Ishikawa (cell line): ENCODE measurements around the gene FBXO36.

Experiments used
- CEBPB ChIP-seq: IDR thresholded peaks from 2 replicates; pipeline ENCODE4 v1.6.1; 2012
- CREB1 ChIP-seq: IDR thresholded peaks from 2 replicates; pipeline ENCODE4 v1.6.1; 2012; ENCODE audit warnings: low read depth
- EGR1 ChIP-seq: IDR thresholded peaks from 2 replicates; pipeline ENCODE4 v1.6.1; 2012
- EP300 ChIP-seq: IDR thresholded peaks from 2 replicates; pipeline ENCODE4 v1.6.1; 2012; ENCODE audit warnings: borderline replicate concordance
- FOXM1 ChIP-seq: IDR thresholded peaks from 2 replicates; pipeline ENCODE4 v1.6.1; 2012; ENCODE audit warnings: low read depth, borderline replicate concordance
- NFIC ChIP-seq: IDR thresholded peaks from 2 replicates; pipeline ENCODE4 v1.6.1; 2012
- RAD21 ChIP-seq: IDR thresholded peaks from 2 replicates; pipeline ENCODE4 v1.6.1; 2012; ENCODE audit warnings: low read depth
- TAF1 ChIP-seq: IDR thresholded peaks from 2 replicates; pipeline ENCODE4 v1.6.1; 2012; ENCODE audit warnings: low read depth, mild to moderate bottlenecking
- TCF12 ChIP-seq: IDR thresholded peaks from 2 replicates; pipeline ENCODE4 v1.6.1; 2012; ENCODE audit warnings: low read depth
- TEAD4 ChIP-seq: IDR thresholded peaks from 2 replicates; pipeline ENCODE4 v1.6.1; 2012
- YY1 ChIP-seq: IDR thresholded peaks from 2 replicates; pipeline ENCODE4 v1.6.1; 2012; ENCODE audit warnings: low read depth
- ZBTB7A ChIP-seq: IDR thresholded peaks from 2 replicates; pipeline ENCODE4 v1.6.1; 2012; ENCODE audit warnings: low read depth
- TF ChIP-seq, protein P1 (sequence below): IDR thresholded peaks from 2 replicates; pipeline ENCODE4 v1.6.1; 2012; ENCODE audit warnings: low read depth, mild to moderate bottlenecking
- TF ChIP-seq, protein P2 (sequence below): IDR thresholded peaks from 2 replicates; pipeline ENCODE4 v1.6.1; 2012
- TF ChIP-seq, protein P3 (sequence below): IDR thresholded peaks from 2 replicates; pipeline ENCODE4 v1.6.1; 2012

FBXO36 gene

DNA sequence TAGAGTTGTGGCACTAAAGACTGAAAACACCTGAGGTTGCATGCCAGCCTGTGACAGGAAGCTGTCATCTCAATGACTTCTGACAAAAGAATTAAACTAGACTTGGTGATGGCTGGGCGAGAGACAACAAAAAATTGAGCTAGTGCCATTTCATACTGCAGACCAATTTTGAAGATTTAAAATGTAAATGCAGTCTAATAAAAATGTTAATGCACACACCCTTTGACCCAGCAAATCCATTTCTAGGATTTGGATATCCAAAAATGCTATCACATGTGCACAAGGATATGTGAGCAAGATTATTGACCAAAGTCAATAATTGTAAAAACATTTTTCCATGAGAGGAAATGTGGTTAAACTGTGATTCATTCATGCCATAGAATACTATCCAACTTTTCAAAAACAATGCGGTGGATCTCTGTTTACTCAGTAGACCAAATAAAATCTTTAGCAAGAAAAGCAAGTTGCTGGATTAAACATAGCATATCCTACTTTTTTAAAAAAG lies 5.6 kb downstream of the FBXO36 start:
- TF ChIP-seq FOXM1 (no peak), NFIC (no peak), ZBTB7A (no peak), CREB1 (no peak), YY1 (no peak), TAF1 (no peak), RAD21 (no peak), TCF12 (no peak), EP300 (no peak), EGR1 (no peak), TEAD4 (no peak), CEBPB (no peak)
- TF ChIP-seq, protein P1, sequence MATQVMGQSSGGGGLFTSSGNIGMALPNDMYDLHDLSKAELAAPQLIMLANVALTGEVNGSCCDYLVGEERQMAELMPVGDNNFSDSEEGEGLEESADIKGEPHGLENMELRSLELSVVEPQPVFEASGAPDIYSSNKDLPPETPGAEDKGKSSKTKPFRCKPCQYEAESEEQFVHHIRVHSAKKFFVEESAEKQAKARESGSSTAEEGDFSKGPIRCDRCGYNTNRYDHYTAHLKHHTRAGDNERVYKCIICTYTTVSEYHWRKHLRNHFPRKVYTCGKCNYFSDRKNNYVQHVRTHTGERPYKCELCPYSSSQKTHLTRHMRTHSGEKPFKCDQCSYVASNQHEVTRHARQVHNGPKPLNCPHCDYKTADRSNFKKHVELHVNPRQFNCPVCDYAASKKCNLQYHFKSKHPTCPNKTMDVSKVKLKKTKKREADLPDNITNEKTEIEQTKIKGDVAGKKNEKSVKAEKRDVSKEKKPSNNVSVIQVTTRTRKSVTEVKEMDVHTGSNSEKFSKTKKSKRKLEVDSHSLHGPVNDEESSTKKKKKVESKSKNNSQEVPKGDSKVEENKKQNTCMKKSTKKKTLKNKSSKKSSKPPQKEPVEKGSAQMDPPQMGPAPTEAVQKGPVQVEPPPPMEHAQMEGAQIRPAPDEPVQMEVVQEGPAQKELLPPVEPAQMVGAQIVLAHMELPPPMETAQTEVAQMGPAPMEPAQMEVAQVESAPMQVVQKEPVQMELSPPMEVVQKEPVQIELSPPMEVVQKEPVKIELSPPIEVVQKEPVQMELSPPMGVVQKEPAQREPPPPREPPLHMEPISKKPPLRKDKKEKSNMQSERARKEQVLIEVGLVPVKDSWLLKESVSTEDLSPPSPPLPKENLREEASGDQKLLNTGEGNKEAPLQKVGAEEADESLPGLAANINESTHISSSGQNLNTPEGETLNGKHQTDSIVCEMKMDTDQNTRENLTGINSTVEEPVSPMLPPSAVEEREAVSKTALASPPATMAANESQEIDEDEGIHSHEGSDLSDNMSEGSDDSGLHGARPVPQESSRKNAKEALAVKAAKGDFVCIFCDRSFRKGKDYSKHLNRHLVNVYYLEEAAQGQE = no peak
- TF ChIP-seq, protein P2, sequence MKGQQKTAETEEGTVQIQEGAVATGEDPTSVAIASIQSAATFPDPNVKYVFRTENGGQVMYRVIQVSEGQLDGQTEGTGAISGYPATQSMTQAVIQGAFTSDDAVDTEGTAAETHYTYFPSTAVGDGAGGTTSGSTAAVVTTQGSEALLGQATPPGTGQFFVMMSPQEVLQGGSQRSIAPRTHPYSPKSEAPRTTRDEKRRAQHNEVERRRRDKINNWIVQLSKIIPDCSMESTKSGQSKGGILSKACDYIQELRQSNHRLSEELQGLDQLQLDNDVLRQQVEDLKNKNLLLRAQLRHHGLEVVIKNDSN = no peak
- TF ChIP-seq, protein P3, sequence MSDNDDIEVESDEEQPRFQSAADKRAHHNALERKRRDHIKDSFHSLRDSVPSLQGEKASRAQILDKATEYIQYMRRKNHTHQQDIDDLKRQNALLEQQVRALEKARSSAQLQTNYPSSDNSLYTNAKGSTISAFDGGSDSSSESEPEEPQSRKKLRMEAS = no peak

DNA sequence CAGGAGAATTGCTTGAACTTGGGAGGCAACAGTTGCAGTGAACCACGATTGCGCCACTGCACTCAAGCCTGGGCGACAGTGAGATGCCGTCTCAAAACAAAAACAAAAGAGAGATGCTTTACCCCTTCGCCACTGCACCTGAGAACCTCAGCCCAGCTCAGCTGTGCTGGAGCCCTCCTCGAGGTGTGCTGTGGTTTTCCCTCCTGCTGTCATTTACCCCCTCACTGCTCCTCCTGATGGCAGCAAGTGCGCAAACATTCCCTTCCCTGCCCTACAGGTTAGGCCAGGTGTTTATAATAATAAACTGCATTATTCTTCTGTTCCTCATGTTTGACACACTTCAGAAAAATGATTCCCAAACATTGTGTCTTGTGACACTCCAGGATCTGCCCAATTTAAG lies 8.4 kb downstream of the FBXO36 start:
- TF ChIP-seq, protein P3 = no peak
- no peak for TF ChIP-seq EP300
- no peak for TF ChIP-seq YY1
- TF ChIP-seq FOXM1 = no peak
- no peak for TF ChIP-seq EGR1
- no peak for TF ChIP-seq TEAD4
- no peak for TF ChIP-seq CREB1
- TF ChIP-seq, protein P2 = no peak
- no peak for TF ChIP-seq ZBTB7A
- TF ChIP-seq NFIC = no peak
- TF ChIP-seq CEBPB = no peak
- no peak for TF ChIP-seq TCF12
- TF ChIP-seq, protein P1 = no peak
- no peak for TF ChIP-seq TAF1
- TF ChIP-seq RAD21 = no peak

DNA sequence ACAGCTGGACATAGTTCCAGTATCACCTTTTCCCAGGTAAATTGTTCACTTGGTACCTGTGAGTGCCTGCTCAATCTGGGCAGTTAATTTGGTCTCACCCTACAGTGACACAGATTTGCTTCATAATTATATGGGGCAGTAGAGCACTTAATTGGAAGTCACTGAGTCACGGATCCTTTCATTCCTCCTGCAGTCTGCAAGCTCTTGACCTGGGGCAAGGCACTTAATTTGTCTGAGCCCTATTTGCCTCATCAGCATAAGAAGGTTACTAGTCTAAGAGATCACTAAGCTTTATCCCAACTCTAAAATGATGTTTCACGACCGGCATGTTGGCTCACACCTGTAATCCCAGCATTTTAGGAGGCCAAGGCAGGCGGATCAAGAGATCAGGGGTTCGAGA lies 8.9 kb downstream of the FBXO36 start:
- TF ChIP-seq EGR1 (no peak), FOXM1 (no peak), EP300 (no peak), TAF1 (no peak), CREB1 (no peak), ZBTB7A (no peak), TCF12 (no peak), TEAD4 (no peak), NFIC (no peak), CEBPB (no peak), RAD21 (no peak), YY1 (no peak)
- TF ChIP-seq, protein P2 = no peak
- TF ChIP-seq, protein P1 = no peak
- TF ChIP-seq, protein P3 = no peak

DNA sequence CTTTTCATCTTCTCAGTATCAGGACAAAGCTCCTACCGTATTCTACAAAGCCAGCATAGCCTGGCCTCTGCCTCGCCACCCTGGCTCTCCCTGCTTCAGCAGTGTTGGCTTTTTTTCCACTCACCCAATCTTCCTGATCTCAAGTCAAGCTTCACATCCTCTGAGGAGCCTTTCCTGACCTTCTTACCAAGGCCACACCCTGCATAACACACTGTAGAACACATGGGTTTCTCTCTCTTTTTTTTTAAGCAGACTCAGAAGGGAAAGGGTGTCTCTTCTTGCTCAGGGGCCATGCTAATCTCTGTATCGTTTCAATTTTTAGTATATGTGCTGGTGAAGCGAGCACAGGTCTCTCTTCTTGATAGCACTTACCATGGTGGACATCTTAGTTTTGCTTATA lies 15.2 kb downstream of the FBXO36 start:
- TF ChIP-seq CREB1 (no peak), EP300 (no peak), TEAD4 (no peak), TAF1 (no peak), EGR1 (no peak), CEBPB (no peak), NFIC (no peak), RAD21 (no peak), FOXM1 (no peak), YY1 (no peak), TCF12 (no peak)
- TF ChIP-seq, protein P3 = no peak
- TF ChIP-seq, protein P1 = no peak
